Neural cell (in vitro differentiated cells): ENCODE measurements around the gene IPPK. TPM values are rescaled to one million over a fixed set of nuclear protein-coding genes. Genes with fewer than 3 reads are reported as not detected.

Experiments
- H2AFZ ChIP-seq: fragments of 200-600, 300-800 bp; sonication (generic), shearing (Covaris generic); 2 replicates; pipeline ENCODE4 v1.6.0; 2014; ENCODE audit warnings: low read depth, mild to moderate bottlenecking, antibody characterized with exemption, low read length, moderate library complexity
- H3F3A ChIP-seq: fragments of 200-600 bp; shearing (Covaris generic); 2 replicates; pipeline ENCODE4 v1.6.1; 2016; ENCODE audit warnings: mild to moderate bottlenecking, moderate library complexity, mixed read lengths, antibody characterized with exemption, low read length; ENCODE audit not compliant: insufficient read depth, poor library complexity, severe bottlenecking
- H3K27ac ChIP-seq: fragments of 200-600, 300-800 bp; sonication (generic), shearing (Covaris generic); 2 replicates; pipeline ENCODE4 v1.5.1; 2014; ENCODE audit warnings: mild to moderate bottlenecking, low read length, moderate library complexity
- H3K27me3 ChIP-seq: fragments of 300-800, 200-600 bp; sonication (generic), shearing (Covaris generic); 2 replicates; pipeline ENCODE4 v1.6.0; 2014; ENCODE audit warnings: mild to moderate bottlenecking, low read depth, low read length, moderate library complexity; ENCODE audit not compliant: insufficient read depth
- H3K36me3 ChIP-seq: fragments of 300-800, 200-600 bp; sonication (generic), shearing (Covaris generic); 2 replicates; pipeline ENCODE4 v1.5.1; 2014; ENCODE audit warnings: mild to moderate bottlenecking, antibody characterized with exemption, low read length, moderate library complexity; ENCODE audit not compliant: insufficient read depth
- H3K4me2 ChIP-seq: fragments of 300-800, 200-600 bp; sonication (generic), shearing (Covaris generic); 2 replicates; pipeline ENCODE4 v1.6.0; 2014; ENCODE audit warnings: mild to moderate bottlenecking, low read length
- H3K4me3 ChIP-seq: fragments of 300-800, 200-600 bp; sonication (generic), shearing (Covaris generic); 2 replicates; pipeline ENCODE4 v1.5.1; 2014; ENCODE audit warnings: mild to moderate bottlenecking, low read length, moderate library complexity
- H3K79me2 ChIP-seq: fragments of 200-600 bp; shearing (Covaris generic); replicated peaks from 2 replicates; pipeline ENCODE4 v1.6.0; 2014; ENCODE audit warnings: mild to moderate bottlenecking, low read length, moderate library complexity; ENCODE audit not compliant: insufficient read depth
- H3K9ac ChIP-seq: fragments of 300-800, 200-600 bp; sonication (generic), shearing (Covaris generic); 2 replicates; pipeline ENCODE4 v1.6.1; 2016; ENCODE audit warnings: mild to moderate bottlenecking, low read length, mixed read lengths
- H3K9me2 ChIP-seq: fragments of 200-600 bp; shearing (Covaris generic); 2 replicates; pipeline ENCODE4 v1.6.1; 2016; ENCODE audit warnings: mild to moderate bottlenecking, low read length, mixed read lengths; ENCODE audit not compliant: insufficient read depth
- H3K9me3 ChIP-seq: fragments of 200-600, 300-800 bp; sonication (generic), shearing (Covaris generic); 2 replicates; pipeline ENCODE4 v1.6.1; 2016; ENCODE audit warnings: mild to moderate bottlenecking, mixed run types, low read length, moderate library complexity, mixed read lengths
- H4K20me1 ChIP-seq: fragments of 200-600 bp; shearing (Covaris generic); 2 replicates; pipeline ENCODE4 v1.6.1; 2016; ENCODE audit warnings: mild to moderate bottlenecking, mixed run types; ENCODE audit not compliant: insufficient read depth
- EP300 ChIP-seq: fragments of 450-650 bp; conservative IDR thresholded peaks from 2 replicates; pipeline ENCODE4 v1.6.1; 2014; ENCODE audit warnings: antibody characterized with exemption, mild to moderate bottlenecking, moderate library complexity; ENCODE audit not compliant: poor library complexity, severe bottlenecking
- EZH2 ChIP-seq: fragments of 200-600, 300-800 bp; shearing (Covaris generic), sonication (generic); IDR thresholded peaks from 2 replicates; pipeline ENCODE4 v1.6.1; 2014; ENCODE audit warnings: antibody characterized with exemption, low read length, borderline replicate concordance, mild to moderate bottlenecking; ENCODE audit not compliant: insufficient read depth, poor library complexity, severe bottlenecking
- MXI1 ChIP-seq: fragments of 450-650 bp; conservative IDR thresholded peaks from 2 replicates; pipeline ENCODE4 v1.6.1; 2014; ENCODE audit warnings: antibody characterized with exemption, mild to moderate bottlenecking; ENCODE audit not compliant: poor library complexity, severe bottlenecking
- POLR2AphosphoS5 ChIP-seq: IDR thresholded peaks from 2 replicates; pipeline ENCODE4 v1.6.1; 2012
- RAD21 ChIP-seq: fragments of 450-650 bp; conservative IDR thresholded peaks from 2 replicates; pipeline ENCODE4 v1.6.1; 2014; ENCODE audit warnings: antibody characterized with exemption, mild to moderate bottlenecking, moderate library complexity
- REST ChIP-seq: IDR thresholded peaks from 2 replicates; pipeline ENCODE4 v1.6.1; 2012; ENCODE audit warnings: borderline replicate concordance
- SMC3 ChIP-seq: fragments of 450-650 bp; conservative IDR thresholded peaks from 2 replicates; pipeline ENCODE4 v1.6.1; 2014; ENCODE audit warnings: antibody characterized with exemption, mild to moderate bottlenecking, moderate library complexity; ENCODE audit not compliant: poor library complexity
- TAF1 ChIP-seq: IDR thresholded peaks from 2 replicates; pipeline ENCODE4 v1.6.1; 2012; ENCODE audit warnings: low read depth
- polyA plus RNA-seq: library from polyadenylated mRNA; depleted of rRNA; stranded (reverse); fragments of >200 nt; gene quantifications from 2 replicates; pipeline ENCODE4 v1.2.3, GENCODE V29; 2014
- TF ChIP-seq, protein P1 (sequence below): fragments of 450-650 bp; IDR thresholded peaks from 2 replicates; pipeline ENCODE4 v1.5.1; 2014; ENCODE audit warnings: antibody characterized with exemption, mild to moderate bottlenecking, moderate library complexity; ENCODE audit not compliant: poor library complexity, severe bottlenecking

The IPPK gene
- polyA plus RNA-seq, 1 donor from 2014 or later = 34.3 TPM

DNA sequence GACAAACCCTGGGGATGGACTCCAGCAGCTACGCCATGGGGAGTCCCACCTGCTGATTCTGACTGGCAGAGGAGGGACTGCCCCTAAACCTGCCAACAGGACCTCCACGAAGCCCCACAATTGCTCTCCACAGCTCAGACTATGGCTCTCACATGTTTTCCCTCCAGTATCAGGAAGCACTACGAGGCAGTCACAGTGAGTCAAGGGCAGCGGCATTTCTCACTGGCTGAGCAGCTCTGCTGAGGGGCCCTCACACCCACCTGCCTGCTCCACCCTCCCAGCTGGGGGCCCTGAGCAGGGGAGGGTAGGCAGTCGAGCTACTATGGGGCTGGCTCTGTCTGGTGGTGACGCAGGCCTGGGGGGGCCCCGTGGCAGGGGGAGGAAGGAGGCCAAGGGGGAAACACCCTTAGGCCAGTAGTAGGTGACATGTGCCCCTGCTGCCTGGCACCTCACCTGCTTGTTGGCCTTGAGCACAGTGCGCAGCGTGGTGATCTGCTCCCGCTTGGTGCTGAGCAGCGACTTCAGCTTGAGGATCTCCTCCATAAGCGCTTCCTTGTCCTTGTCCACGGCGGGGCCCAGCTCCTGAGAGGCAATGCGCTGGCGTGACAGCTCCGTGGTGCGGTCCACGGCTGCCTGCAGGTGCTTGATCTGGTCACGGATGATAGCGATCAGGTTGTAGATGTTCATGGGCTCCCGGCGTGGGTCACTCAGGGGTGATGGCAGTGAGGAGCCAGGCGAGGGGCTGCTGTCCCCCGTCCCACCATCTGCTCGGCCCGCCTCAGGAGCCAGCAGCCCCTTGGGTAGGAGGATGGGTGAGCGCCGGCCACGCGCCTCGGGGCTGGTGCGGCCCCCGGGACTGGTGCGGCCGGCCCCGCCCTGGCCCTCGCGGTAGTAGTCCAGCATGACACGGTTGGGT, 48.4 kb upstream of the IPPK start:
- Histone ChIP-seq H3K36me3 (peaks cover under 1% of the 10 kb centered on the region), H3K4me3 (no peak overlapping the region), H3K9ac (no peak overlapping the region), H3K9me3 (no peaks in the 10 kb centered on the region), H3K27ac (no peak overlapping the region), H3F3A (no peaks in the 10 kb centered on the region), H3K27me3 (no peaks in the 10 kb centered on the region), H2AFZ (no peak overlapping the region), H3K9me2 (no peaks in the 10 kb centered on the region), H3K4me2 (no peak overlapping the region), H4K20me1 (no peaks in the 10 kb centered on the region), H3K79me2 (no peaks in the 10 kb centered on the region)
- TF ChIP-seq TAF1 (no peak), REST (no peak), RAD21 (no peak), POLR2AphosphoS5 (no peak), EP300 (no peak), MXI1 (no peak), EZH2 (no peak), SMC3 (no peak)
- TF ChIP-seq, protein P1, sequence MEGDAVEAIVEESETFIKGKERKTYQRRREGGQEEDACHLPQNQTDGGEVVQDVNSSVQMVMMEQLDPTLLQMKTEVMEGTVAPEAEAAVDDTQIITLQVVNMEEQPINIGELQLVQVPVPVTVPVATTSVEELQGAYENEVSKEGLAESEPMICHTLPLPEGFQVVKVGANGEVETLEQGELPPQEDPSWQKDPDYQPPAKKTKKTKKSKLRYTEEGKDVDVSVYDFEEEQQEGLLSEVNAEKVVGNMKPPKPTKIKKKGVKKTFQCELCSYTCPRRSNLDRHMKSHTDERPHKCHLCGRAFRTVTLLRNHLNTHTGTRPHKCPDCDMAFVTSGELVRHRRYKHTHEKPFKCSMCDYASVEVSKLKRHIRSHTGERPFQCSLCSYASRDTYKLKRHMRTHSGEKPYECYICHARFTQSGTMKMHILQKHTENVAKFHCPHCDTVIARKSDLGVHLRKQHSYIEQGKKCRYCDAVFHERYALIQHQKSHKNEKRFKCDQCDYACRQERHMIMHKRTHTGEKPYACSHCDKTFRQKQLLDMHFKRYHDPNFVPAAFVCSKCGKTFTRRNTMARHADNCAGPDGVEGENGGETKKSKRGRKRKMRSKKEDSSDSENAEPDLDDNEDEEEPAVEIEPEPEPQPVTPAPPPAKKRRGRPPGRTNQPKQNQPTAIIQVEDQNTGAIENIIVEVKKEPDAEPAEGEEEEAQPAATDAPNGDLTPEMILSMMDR = no peak

DNA sequence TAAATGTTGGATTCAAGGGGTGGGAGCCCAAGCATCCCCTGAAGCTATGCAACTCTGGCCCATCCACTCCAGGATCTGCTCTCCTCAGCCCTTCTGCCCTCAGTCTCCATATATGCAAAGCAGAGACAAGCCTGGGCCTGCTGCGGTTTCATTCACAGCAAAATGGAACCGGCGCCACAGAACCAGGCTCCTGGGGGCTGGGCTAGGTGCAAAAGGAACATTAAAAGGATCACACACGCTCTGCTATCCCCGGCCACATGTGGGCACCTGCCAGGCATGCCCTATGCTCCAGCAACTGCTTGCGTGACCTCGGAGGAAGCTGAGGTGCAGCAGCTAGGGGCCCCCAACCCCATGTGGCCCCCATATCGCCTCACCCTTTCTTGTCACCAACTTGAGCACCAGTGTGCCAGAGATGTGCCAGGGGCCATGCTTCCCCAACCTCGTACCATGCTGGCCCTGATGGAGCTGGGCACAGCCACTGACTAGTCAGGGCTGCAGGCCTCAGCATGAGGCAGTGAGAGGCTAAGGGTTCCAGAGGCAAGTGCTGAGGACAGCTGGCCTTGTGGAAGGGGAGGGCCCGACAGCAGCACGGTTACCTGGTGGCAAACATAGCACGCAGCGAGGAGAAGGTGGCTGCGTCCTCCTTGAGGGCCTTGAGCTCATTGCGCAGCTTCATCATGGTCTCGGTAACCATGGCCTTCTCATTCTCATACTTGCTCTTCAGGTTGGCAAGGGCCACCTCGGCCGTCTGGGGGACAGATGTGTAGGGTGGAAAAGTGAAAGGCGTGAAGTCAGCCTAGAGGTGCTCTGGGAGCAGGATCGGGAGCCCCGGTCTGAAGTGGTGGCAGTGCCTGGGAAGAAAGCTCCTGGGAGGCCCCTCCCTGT, 47.5 kb upstream of the IPPK start:
- Histone ChIP-seq H3K9ac (no peak overlapping the region), H3K4me3 (no peak overlapping the region), H3K9me2 (no peaks in the 10 kb centered on the region), H2AFZ (no peak overlapping the region), H3K27ac (no peak overlapping the region), H3K27me3 (no peaks in the 10 kb centered on the region), H3K79me2 (no peaks in the 10 kb centered on the region), H3K9me3 (no peaks in the 10 kb centered on the region), H3K4me2 (no peak overlapping the region), H3K36me3 (peaks cover 5% of the 10 kb centered on the region), H4K20me1 (no peaks in the 10 kb centered on the region), H3F3A (no peaks in the 10 kb centered on the region)
- TF ChIP-seq RAD21 (no peak), SMC3 (no peak), EZH2 (no peak), REST (no peak), EP300 (no peak), POLR2AphosphoS5 (no peak), TAF1 (no peak), MXI1 (no peak)
- TF ChIP-seq, protein P1 = no peak
